GM10248 (cell line): ENCODE data around the gene STK24.

Source experiments
- CTCF ChIA-PET: fragments of 300-600 bp; sonication (Branson Sonifier 250); formaldehyde crosslinking; extraction: SDS; loops from one replicate; lab custom pipeline; 2021; ENCODE audit warnings: antibody characterized with exemption; lab: Yijun Ruan, JAX
- POLR2A ChIA-PET: fragments of 350-650 bp; sonication (Branson Sonifier 250); formaldehyde crosslinking; extraction: SDS; loops from one replicate; lab custom pipeline; 2020; ENCODE audit warnings: antibody characterized with exemption; lab: Yijun Ruan, JAX
- DNase-seq: peaks from one replicate; pipeline ENCODE4 v3.0.0; 2012; ENCODE audit errors: extremely low spot score
- CTCF ChIP-seq: IDR thresholded peaks from 2 replicates; pipeline ENCODE4 v1.5.1; 2012; ENCODE audit warnings: mild to moderate bottlenecking, low read depth; ENCODE audit errors: extremely low read depth, missing control alignments, control extremely low read depth

STK24 gene

GRCh38 chr13:98411617-98412265, 165.2 kb downstream of the STK24 start:
- DNase-seq = no peak
- TF ChIP-seq CTCF = no peak
- POLR2A ChIA-PET = no interaction called here
- CTCF ChIA-PET = no interaction called here

- no peak for DNase-seq
- POLR2A ChIA-PET = no interaction called here
- CTCF ChIA-PET = interaction anchor here (1.0 kb wide), 1 partner anchor 44 kb away, joined by 3 read pairs; no protein-coding TSS in a partner anchor
- TF ChIP-seq CTCF = no peak
Measured at GRCh38 chr13:98411013-98411412, 165.9 kb downstream of the STK24 start.

- ChIA-PET POLR2A (no interaction called here), CTCF (interaction anchor here (1.0 to 1.2 kb wide), 3 partner anchors 20 to 243 kb away, joined by 3 to 4 read pairs (median 3); no protein-coding TSS in a partner anchor)
- DNase-seq = no peak
- no peak for TF ChIP-seq CTCF
Measured at GRCh38 chr13:98410612-98411011, 166.3 kb downstream of the STK24 start.

GRCh38 chr13:98409281-98409680, 167.6 kb downstream of the STK24 start:
- CTCF ChIA-PET = no interaction called here
- POLR2A ChIA-PET = no interaction called here
- DNase-seq = no peak
- TF ChIP-seq CTCF = no peak

- TF ChIP-seq CTCF = no peak
- ChIA-PET POLR2A (no interaction called here), CTCF (no interaction called here)
Measured at GRCh38 chr13:98407575-98407974, 169.3 kb downstream of the STK24 start.

GRCh38 chr13:98406971-98407370, 169.9 kb downstream of the STK24 start:
- CTCF ChIA-PET = interaction anchor here (0.7 kb wide), 1 partner anchor 12 kb away, joined by 3 read pairs; no protein-coding TSS in a partner anchor
- POLR2A ChIA-PET = no interaction called here
- DNase-seq = no peak
- no peak for TF ChIP-seq CTCF

More at GRCh38 chr13:98407575-98407974, 169.3 kb downstream of the STK24 start:
- DNase-seq = no peak

GRCh38 chr13:98406427-98406826, 170.5 kb downstream of the STK24 start:
- TF ChIP-seq CTCF = no peak
- ChIA-PET POLR2A (no interaction called here), CTCF (interaction anchor here (0.7 to 3.2 kb wide), 3 partner anchors 12 to 246 kb away, joined by 3 to 12 read pairs (median 3); no protein-coding TSS in a partner anchor)
- no peak for DNase-seq
